Ishikawa (cell line): ENCODE results near the gene CXCL14.

Experiments
- CEBPB ChIP-seq: IDR thresholded peaks from 2 replicates; pipeline ENCODE4 v1.6.1; 2012
- CREB1 ChIP-seq: IDR thresholded peaks from 2 replicates; pipeline ENCODE4 v1.6.1; 2012; ENCODE audit warnings: low read depth
- EP300 ChIP-seq: IDR thresholded peaks from 2 replicates; pipeline ENCODE4 v1.6.1; 2012; ENCODE audit warnings: borderline replicate concordance
- FOXM1 ChIP-seq: IDR thresholded peaks from 2 replicates; pipeline ENCODE4 v1.6.1; 2012; ENCODE audit warnings: low read depth, borderline replicate concordance
- MAX ChIP-seq: IDR thresholded peaks from 2 replicates; pipeline ENCODE4 v1.6.1; 2012
- NFIC ChIP-seq: IDR thresholded peaks from 2 replicates; pipeline ENCODE4 v1.6.1; 2012
- RAD21 ChIP-seq: IDR thresholded peaks from 2 replicates; pipeline ENCODE4 v1.6.1; 2012; ENCODE audit warnings: low read depth
- REST ChIP-seq: IDR thresholded peaks from 2 replicates; pipeline ENCODE4 v1.6.1; 2012; ENCODE audit warnings: low read depth, mild to moderate bottlenecking
- TAF1 ChIP-seq: IDR thresholded peaks from 2 replicates; pipeline ENCODE4 v1.6.1; 2012; ENCODE audit warnings: low read depth, mild to moderate bottlenecking
- TCF12 ChIP-seq: IDR thresholded peaks from 2 replicates; pipeline ENCODE4 v1.6.1; 2012; ENCODE audit warnings: low read depth
- TEAD4 ChIP-seq: IDR thresholded peaks from 2 replicates; pipeline ENCODE4 v1.6.1; 2012
- USF1 ChIP-seq: IDR thresholded peaks from 2 replicates; pipeline ENCODE4 v1.6.1; 2012
- ZBTB7A ChIP-seq: IDR thresholded peaks from 2 replicates; pipeline ENCODE4 v1.6.1; 2012; ENCODE audit warnings: low read depth

GRCh38 chr5:135553688-135554462, 24.9 kb downstream of the CXCL14 start:
- no peak for TF ChIP-seq MAX
- TF ChIP-seq EP300 = no peak
- peak; percentile 39; the same call in 1 of the 2 replicates for TF ChIP-seq RAD21
- no peak for TF ChIP-seq REST
- no peak for TF ChIP-seq TAF1
- no peak for TF ChIP-seq NFIC
- TF ChIP-seq CREB1 = no peak
- TF ChIP-seq USF1 = no peak
- no peak for TF ChIP-seq CEBPB
- TF ChIP-seq TCF12 = no peak
- TF ChIP-seq TEAD4 = no peak
- no peak for TF ChIP-seq ZBTB7A
- TF ChIP-seq FOXM1 = no peak
